Transverse colon (tissue), 4 donors: ENCODE data around the gene C8A. TPM values are rescaled to one million over a fixed set of nuclear protein-coding genes. Genes with fewer than 3 reads are reported as not detected.

Experiments used
- DNase-seq: peaks from one replicate; pipeline ENCODE4 v3.0.0-alpha.2; 2019
- H3K27ac ChIP-seq, 4 donors: fragments of 200-600 bp; sonication (generic); 2 replicates each; pipeline ENCODE4 v1.5.1; 2016 to 2018; ENCODE audit warnings: inconsistent platforms in 4 of 4
- H3K27me3 ChIP-seq: fragments of 200-600 bp; sonication (generic); 2 replicates; pipeline ENCODE4 v1.5.1; 2017; ENCODE audit warnings: inconsistent platforms
- H3K36me3 ChIP-seq, 4 donors: fragments of 200-600 bp; sonication (generic); 2 replicates each; pipeline ENCODE4 v1.5.1; 2017 to 2019; ENCODE audit warnings: inconsistent platforms in 4 of 4
- H3K4me1 ChIP-seq, 4 donors: fragments of 200-600 bp; sonication (generic); 2 replicates each; pipeline ENCODE4 v1.5.1; 2017 to 2020; ENCODE audit warnings: inconsistent platforms in 4 of 4
- H3K4me3 ChIP-seq, 4 donors: fragments of 200-600 bp; sonication (generic); 1 replicate in 1 of 4; 2 replicates in 3 of 4; pipeline versions ENCODE4 v1.5.1 to v1.6.1; 2017 to 2019; ENCODE audit warnings: inconsistent platforms in 4 of 4
- H3K9me3 ChIP-seq, 2 donors: fragments of 200-600 bp; sonication (generic); 2 replicates each; pipeline ENCODE4 v1.5.1; 2017 to 2019; ENCODE audit warnings: inconsistent platforms in 2 of 2
- EP300 ChIP-seq: sonication (generic); formaldehyde crosslinking; IDR thresholded peaks from one replicate; pipeline ENCODE4 v1.6.1; 2017; ENCODE audit warnings: antibody characterized with exemption, low read depth
- POLR2A ChIP-seq: fragments of 450-650 bp; IDR thresholded peaks from one replicate; pipeline ENCODE4 v1.6.1; 2016; ENCODE audit warnings: antibody characterized with exemption, mild to moderate bottlenecking, moderate library complexity
- POLR2AphosphoS5 ChIP-seq, 3 donors: sonication (generic); formaldehyde crosslinking; IDR thresholded peaks; one replicate each; pipeline ENCODE4 v1.6.1; 2016; ENCODE audit warnings: antibody characterized with exemption in 3 of 3
- WGBS, 2 donors: methylation state at CpG; one replicate each; pipeline ENCODE4 v1.1.5; 2018; ENCODE audit warnings: low coverage in 1 of 2; 5-methylcytosine and 5-hydroxymethylcytosine counted together
- in situ Hi-C, 4 donors: fragments of 200-750 bp; cut with MboI; loops; one replicate each; pipeline versions ENCODE4 v1.15.0 to v1.15.1; 2017; ENCODE audit warnings: low sequenced_read_pairs in 3 of 4, low pct_ligation_motif_present in 1 of 4, low pct_unique_long_range_greater_than_20kb in 1 of 4
- intact Hi-C: fragments of 100-400 bp; cut with DNase I; formaldehyde crosslinking; loops from one replicate; pipeline ENCODE4 v1.15.1; 2023; ENCODE audit warnings: low total_unique reads
- total RNA-seq, 4 donors: library from RNA; depleted of rRNA; stranded (reverse); fragments of >200 nt; gene quantifications; one replicate each; pipeline ENCODE4 v1.1.0, GENCODE V29; 2016
- TF ChIP-seq, protein P1 (sequence below), 5 experiments: fragments of 200-600 bp in 3 of 5; fragments of 450-650 bp in 2 of 5; sonication (generic) in 3 of 5; IDR thresholded peaks; 1 replicate in 2 of 5; 2 replicates in 3 of 5; pipeline ENCODE4 v1.5.1; 2016 to 2017; ENCODE audit warnings: antibody characterized with exemption in 5 of 5, inconsistent platforms in 3 of 5, mild to moderate bottlenecking in 2 of 5, moderate library complexity in 1 of 5

Gene C8A
- total RNA-seq, 4 donors from 2014 or later = not detected

DNA sequence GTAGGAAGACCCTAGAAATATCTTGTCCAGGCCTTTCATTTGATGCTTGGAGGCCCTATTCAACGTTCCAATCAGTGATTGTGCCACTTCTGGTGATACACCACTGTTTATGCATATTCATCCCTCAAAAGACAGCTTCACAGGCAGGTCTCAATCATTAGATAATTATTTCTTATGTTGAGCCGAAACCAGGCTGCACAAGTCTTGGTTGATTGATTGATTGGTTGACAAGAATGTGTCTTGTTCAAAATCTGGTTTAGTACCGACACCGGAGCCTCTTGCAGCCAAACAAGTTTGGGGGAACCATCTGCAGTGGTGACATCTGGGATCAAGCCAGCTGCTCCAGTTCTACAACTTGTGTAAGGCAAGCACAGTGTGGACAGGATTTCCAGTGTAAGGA is 20.1 kb downstream of the C8A start:
- TF ChIP-seq POLR2A = no peak
- TF ChIP-seq, protein P1, sequence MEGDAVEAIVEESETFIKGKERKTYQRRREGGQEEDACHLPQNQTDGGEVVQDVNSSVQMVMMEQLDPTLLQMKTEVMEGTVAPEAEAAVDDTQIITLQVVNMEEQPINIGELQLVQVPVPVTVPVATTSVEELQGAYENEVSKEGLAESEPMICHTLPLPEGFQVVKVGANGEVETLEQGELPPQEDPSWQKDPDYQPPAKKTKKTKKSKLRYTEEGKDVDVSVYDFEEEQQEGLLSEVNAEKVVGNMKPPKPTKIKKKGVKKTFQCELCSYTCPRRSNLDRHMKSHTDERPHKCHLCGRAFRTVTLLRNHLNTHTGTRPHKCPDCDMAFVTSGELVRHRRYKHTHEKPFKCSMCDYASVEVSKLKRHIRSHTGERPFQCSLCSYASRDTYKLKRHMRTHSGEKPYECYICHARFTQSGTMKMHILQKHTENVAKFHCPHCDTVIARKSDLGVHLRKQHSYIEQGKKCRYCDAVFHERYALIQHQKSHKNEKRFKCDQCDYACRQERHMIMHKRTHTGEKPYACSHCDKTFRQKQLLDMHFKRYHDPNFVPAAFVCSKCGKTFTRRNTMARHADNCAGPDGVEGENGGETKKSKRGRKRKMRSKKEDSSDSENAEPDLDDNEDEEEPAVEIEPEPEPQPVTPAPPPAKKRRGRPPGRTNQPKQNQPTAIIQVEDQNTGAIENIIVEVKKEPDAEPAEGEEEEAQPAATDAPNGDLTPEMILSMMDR (IDR thresholded peaks at IDR 0.05) = no peak
- no peak for TF ChIP-seq EP300
- no peak for TF ChIP-seq POLR2AphosphoS5 (IDR thresholded peaks at IDR 0.05)
- Histone ChIP-seq H3K36me3 (no peaks in the 10 kb centered on the region), H3K9me3 (no peaks in the 10 kb centered on the region), H3K4me1 (no peaks in the 10 kb centered on the region), H3K4me3 (no peak overlapping the region), H3K27ac (no peak overlapping the region), H3K27me3 (no peaks in the 10 kb centered on the region)
- 53 to 83% methylated on average over 3 to 4 of the region's 4 CpGs for WGBS, 2 donors
- in situ Hi-C loops = no loop called here
- intact Hi-C loops = no loop called here
- no peak for DNase-seq

GRCh38 chr1:56877973-56878372 is 23.4 kb downstream of the C8A start:
- TF ChIP-seq EP300 = no peak
- TF ChIP-seq POLR2A = no peak
- TF ChIP-seq, protein P1 (IDR thresholded peaks at IDR 0.05) = no peak
- no peak for TF ChIP-seq POLR2AphosphoS5 (IDR thresholded peaks at IDR 0.05)
- in situ Hi-C loops (no loop called here), intact Hi-C loops (no loop called here)
- Histone ChIP-seq H3K4me3 (no peak overlapping the region), H3K36me3 (no peaks in the 10 kb centered on the region), H3K4me1 (no peaks in the 10 kb centered on the region), H3K27ac (no peak overlapping the region), H3K27me3 (no peaks in the 10 kb centered on the region), H3K9me3 (no peaks in the 10 kb centered on the region)
- WGBS, 2 donors = 44 to 48% methylated on average over 3 of the region's 3 CpGs
- no peak for DNase-seq

- Histone ChIP-seq H3K27ac (no peak overlapping the region), H3K4me3 (no peak overlapping the region), H3K4me1 (no peaks in the 10 kb centered on the region), H3K9me3 (no peaks in the 10 kb centered on the region), H3K27me3 (no peaks in the 10 kb centered on the region), H3K36me3 (no peaks in the 10 kb centered on the region)
- TF ChIP-seq EP300 (no peak), POLR2A (no peak), POLR2AphosphoS5 (IDR thresholded peaks at IDR 0.05) (no peak)
- TF ChIP-seq, protein P1 (IDR thresholded peaks at IDR 0.05) = no peak
- DNase-seq = no peak
- in situ Hi-C loops = no loop called here
- intact Hi-C loops = no loop called here
- 65 to 71% methylated on average over 1 of the region's 1 CpG for WGBS, 2 donors
Measured at GRCh38 chr1:56880774-56881173, 26.2 kb downstream of the C8A start.

DNA sequence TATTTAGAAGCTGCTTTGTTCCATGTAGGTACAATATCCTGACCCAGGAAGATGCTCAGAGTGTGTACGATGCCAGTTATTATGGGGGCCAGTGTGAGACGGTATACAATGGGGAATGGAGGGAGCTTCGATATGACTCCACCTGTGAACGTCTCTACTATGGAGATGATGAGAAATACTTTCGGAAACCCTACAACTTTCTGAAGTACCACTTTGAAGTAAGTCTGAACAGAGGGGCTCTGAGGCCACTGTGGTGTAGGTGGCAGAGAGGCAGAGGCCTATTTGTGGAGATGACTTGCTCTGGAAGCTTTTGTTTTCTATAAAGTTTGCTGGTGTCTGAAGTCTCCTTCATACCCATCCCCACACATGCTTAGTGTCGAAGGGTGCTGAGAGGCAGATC is 26.8 kb downstream of the C8A start:
- Histone ChIP-seq H3K27me3 (no peaks in the 10 kb centered on the region), H3K9me3 (no peaks in the 10 kb centered on the region), H3K36me3 (no peaks in the 10 kb centered on the region), H3K27ac (no peak overlapping the region), H3K4me3 (no peak overlapping the region), H3K4me1 (no peaks in the 10 kb centered on the region)
- intact Hi-C loops (no loop called here), in situ Hi-C loops (no loop called here)
- DNase-seq = no peak
- TF ChIP-seq, protein P1 (IDR thresholded peaks at IDR 0.05) = no peak
- no peak for TF ChIP-seq POLR2A
- no peak for TF ChIP-seq EP300
- TF ChIP-seq POLR2AphosphoS5 (IDR thresholded peaks at IDR 0.05) = no peak
- WGBS, 2 donors = 87% methylated on average over 6 of the region's 6 CpGs; no CpG with 5 or more reads in 1 of the 2 donors
